Measurements from ENCODE around the gene SPATA20.

The SPATA20 gene

GRCh38 chr17:50559674-50560184 is 12.8 kb downstream of the SPATA20 start:
- no peak for DNase-seq (ENCODE audit: low read depth)

DNA sequence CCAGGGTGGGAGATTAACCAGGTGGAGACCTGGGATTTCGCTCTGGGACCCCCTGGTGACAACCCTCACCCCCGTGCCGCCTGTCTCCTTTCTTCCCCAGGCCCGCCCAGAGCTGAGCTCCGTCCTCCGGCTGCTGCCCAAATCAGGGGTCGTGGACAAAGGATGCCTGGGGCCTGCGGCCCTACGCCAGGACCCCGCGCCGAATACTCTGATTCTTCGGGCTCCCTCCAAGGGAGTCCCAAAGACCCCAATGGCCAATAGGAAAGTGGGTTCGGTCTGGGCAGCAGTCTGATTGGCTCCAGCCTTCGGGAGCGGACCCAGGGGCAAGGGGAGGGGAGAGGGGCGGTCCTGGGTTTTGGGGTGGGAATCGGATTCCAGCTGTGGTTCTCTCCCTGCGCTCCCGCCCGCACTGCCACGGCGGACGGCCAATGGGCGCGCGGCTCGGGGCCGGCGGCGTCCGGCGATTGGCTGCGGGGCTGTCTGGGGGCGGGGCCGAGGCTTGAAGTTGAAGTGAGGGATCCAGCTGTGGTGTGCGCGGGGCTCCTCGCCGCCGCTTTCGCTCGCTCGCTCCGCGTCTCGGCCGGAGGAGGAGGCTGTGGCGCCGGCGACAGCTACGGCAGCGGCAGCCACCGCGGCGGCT is 13.3 kb downstream of the SPATA20 start, which contains the start of gene CACNA1G:
TSS of gene CACNA1G (plus strand) at position 531 of the 640 bp plus-strand sequence. CDS start 745 bp downstream, outside the sequence.
- peak; percentile 74 for DNase-seq (ENCODE audit: low read depth)

DNA sequence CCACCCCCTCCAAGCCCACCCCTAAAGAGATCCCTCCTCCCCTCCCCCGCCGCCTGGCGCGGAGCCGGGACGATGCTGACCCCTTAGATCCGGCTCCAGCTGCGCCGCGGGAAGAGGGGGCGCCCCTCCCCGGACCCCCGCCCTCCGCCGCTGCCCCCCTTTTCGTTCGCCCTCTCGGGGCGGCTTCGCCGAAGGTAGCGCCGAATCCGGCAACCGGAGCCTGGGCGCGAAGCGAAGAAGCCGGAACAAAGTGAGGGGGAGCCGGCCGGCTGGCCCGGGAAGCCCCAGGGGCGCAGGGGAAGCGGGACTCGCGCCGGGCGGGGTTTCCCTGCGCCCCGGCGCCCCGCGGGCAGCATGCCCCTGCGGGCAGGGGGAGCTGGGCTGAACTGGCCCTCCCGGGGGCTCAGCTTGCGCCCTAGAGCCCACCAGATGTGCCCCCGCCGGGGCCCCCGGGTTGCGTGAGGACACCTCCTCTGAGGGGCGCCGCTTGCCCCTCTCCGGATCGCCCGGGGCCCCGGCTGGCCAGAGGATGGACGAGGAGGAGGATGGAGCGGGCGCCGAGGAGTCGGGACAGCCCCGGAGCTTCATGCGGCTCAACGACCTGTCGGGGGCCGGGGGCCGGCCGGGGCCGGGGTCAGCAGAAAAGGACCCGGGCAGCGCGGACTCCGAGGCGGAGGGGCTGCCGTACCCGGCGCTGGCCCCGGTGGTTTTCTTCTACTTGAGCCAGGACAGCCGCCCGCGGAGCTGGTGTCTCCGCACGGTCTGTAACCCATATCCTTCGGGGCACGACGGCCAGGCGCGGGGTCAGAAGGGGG is 14.2 kb downstream of the SPATA20 start:
- no peak for DNase-seq (ENCODE audit: low read depth)

DNA sequence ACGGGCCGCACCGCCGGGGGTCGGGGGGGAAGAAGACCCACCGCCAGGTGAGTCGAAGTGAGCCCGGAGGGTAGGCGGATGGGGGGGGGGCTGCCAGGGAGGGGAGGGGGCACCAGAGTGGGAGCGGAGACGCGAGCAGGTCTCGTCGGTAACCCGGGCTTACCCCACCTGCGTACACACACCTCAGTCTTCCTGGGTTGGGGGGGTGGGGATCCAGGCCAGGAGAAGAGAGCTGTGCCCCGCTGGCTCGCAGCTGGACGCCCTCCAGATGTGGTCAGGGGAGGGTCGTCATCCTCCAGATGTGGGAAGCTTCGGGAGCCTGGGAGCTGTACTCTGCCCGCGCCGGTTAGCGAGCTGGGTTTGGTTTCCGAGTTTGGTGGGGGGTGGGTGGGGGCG is 14.8 kb downstream of the SPATA20 start:
- DNase-seq (ENCODE audit: low read depth), result no peak

- no peak for DNase-seq (ENCODE audit: low read depth)
These were observed 15.5 kb downstream of the SPATA20 start for GRCh38 chr17:50562242-50563091.

- no peak for DNase-seq (ENCODE audit: low read depth)
These were observed 16.1 kb downstream of the SPATA20 start for GRCh38 chr17:50563092-50563511.

- no peak for DNase-seq (ENCODE audit: low read depth)
These were observed 17.9 kb downstream of the SPATA20 start for GRCh38 chr17:50564916-50565315.

GRCh38 chr17:50565402-50566350 is 18.7 kb downstream of the SPATA20 start:
- DNase-seq (ENCODE audit: low read depth), result no peak

GRCh38 chr17:50566886-50567285 is 19.9 kb downstream of the SPATA20 start:
- no peak for DNase-seq (ENCODE audit: low read depth)

GRCh38 chr17:50568659-50569058 is 21.7 kb downstream of the SPATA20 start:
- DNase-seq (ENCODE audit: low read depth), result no peak

GRCh38 chr17:50569592-50569991 is 22.6 kb downstream of the SPATA20 start:
- no peak for DNase-seq (ENCODE audit: low read depth)

DNA sequence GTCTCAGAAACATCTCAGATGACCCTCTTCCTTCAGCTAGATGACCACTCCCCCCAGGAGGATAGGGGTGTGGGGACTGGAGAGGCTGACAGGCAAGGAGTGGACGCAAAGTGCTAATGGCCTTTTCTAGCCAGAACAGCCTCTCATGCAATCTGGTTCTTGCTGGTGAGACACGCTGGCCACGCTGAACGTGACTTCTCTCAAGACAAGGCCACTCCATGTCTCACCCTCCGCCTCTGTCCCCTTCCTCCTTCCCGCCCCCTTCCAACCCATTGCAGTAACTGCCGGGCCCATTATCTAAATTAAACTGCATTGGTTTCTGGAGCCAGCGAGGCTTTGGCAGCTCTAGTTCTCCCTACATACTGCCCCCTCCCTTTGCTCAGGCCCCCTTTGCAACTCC is 23.1 kb downstream of the SPATA20 start:
- DNase-seq (ENCODE audit: low read depth), result no peak

- no peak for DNase-seq (ENCODE audit: low read depth)
These were observed 23.6 kb downstream of the SPATA20 start for GRCh38 chr17:50570528-50570927.

- DNase-seq (ENCODE audit: low read depth), result no peak
These were observed 24.7 kb downstream of the SPATA20 start for GRCh38 chr17:50571681-50572080.

DNA sequence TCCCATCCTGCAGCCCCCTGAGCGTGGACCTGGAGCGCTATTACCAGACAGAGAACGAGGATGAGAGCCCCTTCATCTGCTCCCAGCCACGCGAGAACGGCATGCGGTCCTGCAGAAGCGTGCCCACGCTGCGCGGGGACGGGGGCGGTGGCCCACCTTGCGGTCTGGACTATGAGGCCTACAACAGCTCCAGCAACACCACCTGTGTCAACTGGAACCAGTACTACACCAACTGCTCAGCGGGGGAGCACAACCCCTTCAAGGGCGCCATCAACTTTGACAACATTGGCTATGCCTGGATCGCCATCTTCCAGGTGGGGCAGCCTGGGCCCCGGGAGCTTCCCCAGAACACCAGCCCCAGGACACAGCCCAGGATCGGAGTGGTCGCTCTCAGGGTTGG is 25.6 kb downstream of the SPATA20 start:
- DNase-seq (ENCODE audit: low read depth), result no peak

- DNase-seq (ENCODE audit: low read depth), result no peak
These were observed 27.1 kb downstream of the SPATA20 start for GRCh38 chr17:50573866-50574611.

DNA sequence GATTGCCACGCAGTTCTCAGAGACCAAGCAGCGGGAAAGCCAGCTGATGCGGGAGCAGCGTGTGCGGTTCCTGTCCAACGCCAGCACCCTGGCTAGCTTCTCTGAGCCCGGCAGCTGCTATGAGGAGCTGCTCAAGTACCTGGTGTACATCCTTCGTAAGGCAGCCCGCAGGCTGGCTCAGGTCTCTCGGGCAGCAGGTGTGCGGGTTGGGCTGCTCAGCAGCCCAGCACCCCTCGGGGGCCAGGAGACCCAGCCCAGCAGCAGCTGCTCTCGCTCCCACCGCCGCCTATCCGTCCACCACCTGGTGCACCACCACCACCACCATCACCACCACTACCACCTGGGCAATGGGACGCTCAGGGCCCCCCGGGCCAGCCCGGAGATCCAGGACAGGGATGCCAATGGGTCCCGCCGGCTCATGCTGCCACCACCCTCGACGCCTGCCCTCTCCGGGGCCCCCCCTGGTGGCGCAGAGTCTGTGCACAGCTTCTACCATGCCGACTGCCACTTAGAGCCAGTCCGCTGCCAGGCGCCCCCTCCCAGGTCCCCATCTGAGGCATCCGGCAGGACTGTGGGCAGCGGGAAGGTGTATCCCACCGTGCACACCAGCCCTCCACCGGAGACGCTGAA is 28.7 kb downstream of the SPATA20 start:
- DNase-seq (ENCODE audit: low read depth), result no peak

GRCh38 chr17:50576864-50577263 is 29.9 kb downstream of the SPATA20 start:
- DNase-seq (ENCODE audit: low read depth), result no peak

- DNase-seq (ENCODE audit: low read depth), result no peak
These were observed 30.5 kb downstream of the SPATA20 start for GRCh38 chr17:50577451-50577954.

GRCh38 chr17:50578173-50578572 is 31.2 kb downstream of the SPATA20 start:
- no peak for DNase-seq (ENCODE audit: low read depth)
